GM19023 (cell line): Measurements from ENCODE around the gene DAAM2.
A peak's percentile ranks its signal among the peaks of the same experiment; 100 is the strongest.

Source experiments
- ATAC-seq: cut with Tn5 transposase; IDR thresholded peaks from one replicate; pipeline ENCODE4 v1.9.1; 2021; ENCODE audit warnings: mild to moderate bottlenecking, moderate library complexity; ENCODE audit not compliant: unreplicated experiment

DAAM2 gene

GRCh38 chr6:39791850-39792539, at the start of gene DAAM2:
Gene DAAM2, plus strand, starts transcription at chr6:39792376. Its CDS starts 63,927 bp downstream, at chr6:39856303.
- no peak for ATAC-seq

GRCh38 chr6:39746795-39747194, 45.4 kb upstream of the DAAM2 start:
- no peak for ATAC-seq

- ATAC-seq = peak; percentile 50
Observed at GRCh38 chr6:39752835-39753724, 39.1 kb upstream of the DAAM2 start.

- ATAC-seq = no peak
Observed at GRCh38 chr6:39753725-39754045, 38.5 kb upstream of the DAAM2 start.

DNA sequence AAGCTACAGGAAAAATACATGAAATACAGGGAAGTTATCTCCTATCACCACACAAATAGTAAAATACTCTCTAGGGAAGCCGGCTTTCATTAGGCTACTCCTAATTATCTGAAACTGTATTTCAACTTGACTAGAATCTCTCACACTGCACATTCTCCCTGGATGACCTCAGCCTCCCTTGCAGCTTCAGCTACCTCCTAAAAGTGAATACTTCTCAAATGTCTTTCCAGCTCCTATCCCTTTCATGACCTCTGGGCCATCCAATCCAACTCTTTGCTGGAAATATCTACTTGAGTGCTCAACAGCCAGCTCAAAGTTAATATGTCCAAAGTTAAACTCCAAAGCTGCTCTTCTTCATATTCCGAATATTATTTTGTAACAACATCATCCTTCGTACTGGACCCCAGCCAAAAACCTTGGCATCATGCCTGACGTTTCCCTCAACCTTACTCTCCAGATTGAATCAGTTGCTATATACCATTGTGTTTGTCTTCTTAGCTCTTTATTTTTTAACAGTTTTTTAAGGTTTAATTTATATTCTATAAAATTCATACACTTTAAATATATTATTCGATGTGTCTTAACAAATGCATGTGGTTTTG, 37.6 kb upstream of the DAAM2 start:
- no peak for ATAC-seq

DNA sequence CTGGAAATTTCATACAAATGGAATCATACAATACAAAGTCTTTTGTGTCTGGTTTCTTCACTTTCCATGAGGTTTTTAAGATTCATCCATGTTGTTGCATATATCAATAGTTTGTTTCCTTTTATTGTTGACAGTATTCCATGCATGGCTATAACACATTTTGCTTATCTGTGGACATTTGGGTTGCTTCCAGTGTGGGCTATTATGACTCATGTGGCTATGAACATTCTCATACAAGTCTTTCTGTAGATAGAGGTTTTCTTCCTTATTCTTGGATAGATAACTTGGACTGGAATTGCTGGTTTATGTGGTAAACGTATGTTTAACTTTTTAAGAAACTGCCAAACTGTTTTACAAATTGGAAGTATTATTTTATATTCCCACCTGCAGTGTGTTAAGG, 36.9 kb upstream of the DAAM2 start:
- ATAC-seq = no peak

- ATAC-seq = no peak
Observed at GRCh38 chr6:39756582-39756981, 35.6 kb upstream of the DAAM2 start.

GRCh38 chr6:39758905-39759605, 33.1 kb upstream of the DAAM2 start:
- no peak for ATAC-seq

DNA sequence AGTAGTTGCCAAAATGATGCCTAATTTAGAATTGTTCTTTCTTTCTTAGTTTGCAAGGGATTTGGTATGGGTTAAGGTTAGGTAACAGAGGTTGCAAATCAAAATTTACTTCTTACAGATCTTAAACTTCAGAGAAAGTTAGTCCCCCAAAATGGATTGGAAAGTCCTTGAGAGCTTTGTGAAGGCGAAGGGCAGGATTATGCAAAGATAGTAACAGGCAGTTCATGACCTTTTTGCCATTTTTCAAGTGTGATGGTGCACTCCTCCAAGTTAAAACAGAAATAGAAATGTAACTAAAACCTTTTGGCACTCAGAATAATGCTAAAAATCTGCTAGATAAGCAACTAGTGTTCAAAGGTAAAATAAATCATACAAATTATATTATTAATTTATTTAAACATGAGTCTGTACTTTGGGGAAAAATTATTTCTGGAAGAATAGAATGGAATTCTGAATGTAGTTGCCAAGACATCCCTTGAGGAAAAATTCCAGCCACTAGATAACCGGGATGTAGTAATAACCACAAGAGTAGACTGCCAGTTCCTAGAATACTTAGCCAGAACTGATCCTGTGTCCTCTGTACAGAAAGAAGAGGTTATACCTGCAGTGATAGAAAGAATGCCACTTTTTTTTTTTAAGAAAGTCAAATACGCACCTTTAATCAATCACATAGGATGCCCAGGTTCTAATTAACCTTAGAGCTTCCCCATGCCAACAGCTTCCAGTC, 31.8 kb upstream of the DAAM2 start:
- no peak for ATAC-seq

DNA sequence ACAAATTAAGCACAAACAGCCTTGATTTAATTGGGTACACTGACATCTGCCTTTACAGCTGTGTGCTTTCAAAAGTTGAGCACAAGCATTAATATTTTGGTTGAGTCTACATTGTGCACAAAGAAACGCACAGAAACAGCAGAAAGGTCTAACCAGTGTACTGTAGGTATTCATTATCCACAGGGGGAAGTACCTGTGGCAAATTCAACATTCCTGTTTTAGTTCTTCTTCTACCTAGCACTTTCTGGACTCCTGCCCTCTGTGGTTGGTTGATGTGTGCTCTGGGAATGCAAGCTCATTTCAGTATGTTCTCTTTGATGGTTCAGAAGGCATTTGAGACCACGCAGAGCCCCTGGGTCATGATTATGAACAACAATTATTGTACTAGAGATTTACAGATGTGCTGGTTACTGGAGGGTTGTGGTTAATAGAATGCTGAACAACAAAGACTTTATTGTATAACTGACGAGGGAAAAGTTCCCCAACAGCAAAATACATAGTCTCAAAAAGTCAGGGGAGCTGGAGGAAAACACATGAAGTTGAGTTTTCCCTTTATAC, 26.6 kb upstream of the DAAM2 start:
- no peak for ATAC-seq

DNA sequence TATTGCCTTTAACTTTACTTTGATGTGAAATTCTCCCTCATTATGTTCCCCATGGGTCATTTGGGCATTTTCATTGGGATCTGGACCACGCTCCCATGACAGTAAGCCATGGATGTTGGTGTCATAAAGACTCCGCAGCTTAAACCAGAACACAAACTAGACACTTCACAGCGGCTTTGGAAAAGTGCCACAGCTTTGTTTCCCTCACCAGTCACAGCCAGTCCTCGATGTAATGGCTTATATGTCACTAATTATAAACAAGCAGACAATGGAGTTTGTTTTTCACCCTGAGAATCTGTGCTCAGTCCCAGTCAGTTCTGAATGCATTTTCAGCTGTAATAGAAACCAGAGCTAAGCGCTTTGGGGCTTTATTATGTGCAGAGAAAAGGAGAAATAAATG, 23.2 kb upstream of the DAAM2 start:
- ATAC-seq = no peak

DNA sequence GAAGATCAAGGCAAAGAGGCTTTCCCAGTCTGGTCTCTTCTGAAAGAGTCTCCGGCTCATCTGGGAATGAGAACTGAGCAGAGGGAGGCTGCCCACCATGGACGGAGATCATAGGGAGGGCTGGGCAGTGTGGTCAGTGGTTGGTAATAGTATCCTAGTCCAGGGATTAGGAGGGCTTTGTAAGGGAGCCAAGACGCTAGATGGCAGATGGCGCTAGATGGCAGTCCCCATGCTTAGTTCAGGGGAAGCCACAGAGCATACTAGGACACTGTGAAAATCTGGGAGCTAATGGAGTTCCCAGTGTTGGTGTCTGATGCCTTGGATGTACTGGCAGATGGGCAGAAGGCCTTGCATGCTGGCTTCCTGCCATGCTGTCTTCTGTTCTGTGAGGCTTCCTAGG, 21.7 kb upstream of the DAAM2 start:
- no peak for ATAC-seq

GRCh38 chr6:39772559-39773273, 19.5 kb upstream of the DAAM2 start:
- ATAC-seq = no peak

GRCh38 chr6:39773782-39774181, 18.4 kb upstream of the DAAM2 start:
- ATAC-seq = no peak

DNA sequence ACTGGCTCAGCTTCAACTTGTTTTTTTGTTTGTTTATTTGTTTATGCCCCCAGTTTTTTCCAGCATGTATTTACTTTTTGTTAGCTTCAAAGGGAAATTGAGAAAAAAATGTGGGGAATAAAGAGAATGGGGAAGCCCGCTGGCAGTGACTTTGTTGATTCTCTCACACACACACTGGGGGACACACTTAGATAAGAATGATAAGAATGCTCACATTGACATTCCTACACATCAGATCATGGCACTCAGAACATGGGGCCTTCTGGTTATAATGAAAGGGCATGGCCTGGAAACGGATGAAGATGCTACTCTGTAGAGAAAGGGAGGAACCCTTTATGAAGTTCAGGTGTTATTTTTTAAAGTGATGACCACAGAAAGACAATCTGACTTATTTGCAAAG, 15.6 kb upstream of the DAAM2 start:
- ATAC-seq = no peak

DNA sequence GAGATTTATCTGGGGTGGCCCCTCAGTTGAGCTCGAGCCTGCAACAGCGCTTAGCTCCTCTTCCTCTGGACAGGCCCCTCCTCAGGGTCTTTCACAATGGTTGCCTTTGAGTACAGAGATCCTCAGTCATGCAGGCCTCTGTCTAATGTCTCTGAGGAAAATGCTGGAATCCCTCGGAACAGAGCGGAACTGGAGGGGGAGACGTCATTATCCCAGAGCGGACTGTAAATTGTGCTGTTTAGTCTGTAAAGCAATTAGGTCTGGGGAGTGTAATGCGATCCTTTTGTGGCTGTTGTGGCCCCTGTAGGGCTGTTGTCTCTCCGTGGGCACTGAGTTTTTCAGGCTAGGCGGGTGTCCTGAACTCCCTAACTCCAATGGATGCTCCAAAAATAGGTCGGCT, 15.0 kb upstream of the DAAM2 start:
- ATAC-seq = no peak

- no peak for ATAC-seq
Observed at GRCh38 chr6:39777661-39778060, 14.5 kb upstream of the DAAM2 start.

GRCh38 chr6:39778581-39779255, 13.5 kb upstream of the DAAM2 start:
- no peak for ATAC-seq

DNA sequence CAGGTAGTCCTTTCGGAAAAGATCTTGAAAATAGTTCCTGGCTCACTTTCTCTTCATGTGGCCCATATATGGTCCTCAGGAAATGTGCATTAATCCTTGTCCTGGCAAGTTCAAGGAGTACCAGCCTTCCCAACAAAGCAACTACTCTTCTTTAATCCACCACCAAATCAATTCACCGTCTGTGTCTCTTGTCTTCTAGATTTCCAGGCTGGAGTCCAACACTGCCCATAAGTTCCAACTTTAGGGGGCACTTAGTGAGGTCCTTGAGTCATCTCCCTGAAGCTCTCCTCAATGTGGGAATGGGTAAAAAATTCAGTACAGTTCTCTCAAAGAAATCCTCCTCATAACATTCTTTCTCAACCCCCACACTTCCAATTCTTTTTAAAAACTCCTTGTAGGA, 6.9 kb upstream of the DAAM2 start:
- no peak for ATAC-seq
